ENCODE data around the gene CD151.

The CD151 gene

GRCh38 chr11:832529-833113 lies at the start of gene CD151:
TSS of gene CD151 (plus strand) at chr11:832952. CDS start at chr11:836070, 3,118 bp downstream.
- peak in 1 of 2 donors; percentile 38 for DNase-seq (ENCODE audit: low read depth in 1 of 2, low spot score in 1 of 2)

- DNase-seq (ENCODE audit: low read depth in 1 of 2, low spot score in 1 of 2), result no peak
Observed at GRCh38 chr11:783581-784015, 49.2 kb upstream of the CD151 start.

GRCh38 chr11:786235-787083 lies 46.3 kb upstream of the CD151 start:
- DNase-seq (ENCODE audit: low read depth in 1 of 2, low spot score in 1 of 2), result no peak

DNA sequence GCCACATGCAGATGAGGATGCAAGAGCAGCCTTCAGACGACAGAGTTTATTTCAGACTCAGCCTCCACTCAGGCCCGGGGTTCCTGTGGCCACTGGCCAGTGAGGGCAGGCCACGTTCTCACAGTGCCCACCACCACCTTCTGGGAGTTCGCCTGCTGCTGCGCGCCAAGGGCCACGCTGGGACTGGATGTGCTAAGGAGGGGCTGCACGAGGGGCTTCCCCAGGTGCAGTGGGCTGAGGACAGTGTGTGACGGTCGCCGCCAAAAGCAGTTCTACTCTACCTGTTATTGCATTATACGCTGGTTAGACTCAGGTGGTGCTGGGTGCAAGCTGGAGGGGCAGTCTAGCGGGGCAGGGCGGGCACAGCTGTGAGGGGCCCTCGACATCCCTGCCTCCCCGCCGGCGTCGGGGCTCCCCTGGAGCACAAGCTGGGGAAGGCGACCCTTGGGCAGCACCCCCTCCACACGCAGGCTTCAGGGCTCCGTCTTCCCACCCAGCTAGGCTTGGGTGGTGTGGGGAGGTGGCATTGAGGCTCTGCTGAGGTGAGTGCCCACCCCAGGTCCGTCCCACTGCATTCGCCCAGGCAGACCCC lies 45.6 kb upstream of the CD151 start:
- no peak for DNase-seq (ENCODE audit: low read depth in 1 of 2, low spot score in 1 of 2)

DNA sequence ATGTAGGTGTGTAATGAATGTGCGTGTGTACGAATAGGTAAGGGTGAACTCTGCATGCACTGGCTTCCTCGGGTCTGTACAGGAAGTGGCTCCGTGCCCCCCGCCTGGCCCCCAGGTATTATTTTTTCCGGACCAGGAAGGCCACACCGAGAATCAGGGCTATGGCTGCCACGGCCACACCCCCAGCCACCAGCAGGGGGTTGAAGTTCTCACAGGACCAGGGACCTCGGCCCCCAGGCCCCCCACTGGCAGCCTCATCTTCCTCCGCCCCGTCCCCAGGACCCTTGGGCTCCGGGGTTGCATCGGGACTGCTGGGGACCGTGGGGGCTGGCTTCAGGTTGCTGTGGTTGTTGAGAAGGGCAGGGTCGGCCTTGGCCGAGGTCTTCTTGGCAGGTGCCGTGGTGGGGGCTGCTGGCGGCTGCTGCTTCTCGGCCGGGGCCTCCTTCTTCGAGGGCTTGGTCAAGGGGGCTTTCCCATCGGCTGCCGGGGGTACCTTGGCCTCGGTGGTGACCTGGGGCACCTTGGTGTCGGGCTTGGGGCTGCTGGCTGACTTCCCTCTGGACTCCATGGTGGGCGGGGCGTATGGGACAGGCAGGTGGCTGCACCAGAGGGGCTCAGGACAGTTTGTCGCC lies 44.6 kb upstream of the CD151 start:
- DNase-seq (ENCODE audit: low read depth in 1 of 2, low spot score in 1 of 2), result no peak

GRCh38 chr11:788953-789940 lies 43.5 kb upstream of the CD151 start:
- DNase-seq (ENCODE audit: low read depth in 1 of 2, low spot score in 1 of 2), result no peak

DNA sequence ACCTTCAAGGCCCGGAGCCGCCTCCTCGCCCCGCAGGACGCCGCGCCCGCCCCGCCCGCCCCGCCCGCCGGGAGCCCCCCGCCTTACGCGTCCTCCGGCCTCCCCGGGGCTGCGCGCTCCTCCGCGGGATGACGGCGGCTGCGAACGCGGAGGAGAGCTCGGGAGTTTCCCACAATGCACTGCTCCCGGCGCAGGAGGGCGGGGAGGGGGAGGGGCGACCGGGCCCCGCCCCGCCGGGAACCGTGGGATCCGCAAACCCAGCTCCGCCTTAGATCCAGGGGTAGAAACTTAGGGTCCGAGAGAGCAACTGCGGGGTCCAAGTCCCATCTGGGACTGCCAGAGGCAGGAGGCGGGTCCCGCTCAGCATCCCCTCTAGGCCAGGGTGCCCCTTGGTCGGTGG lies 42.8 kb upstream of the CD151 start, which contains the start of gene CEND1:
TSS of gene CEND1 (minus strand) at position 148 of the 400 bp plus-strand sequence. CDS start 1,514 bp downstream, outside the sequence.
- DNase-seq (ENCODE audit: low read depth in 1 of 2, low spot score in 1 of 2), result peak in 1 of 2 donors; percentile 40

GRCh38 chr11:790721-791564 lies 41.8 kb upstream of the CD151 start:
- no peak for DNase-seq (ENCODE audit: low read depth in 1 of 2, low spot score in 1 of 2)

DNA sequence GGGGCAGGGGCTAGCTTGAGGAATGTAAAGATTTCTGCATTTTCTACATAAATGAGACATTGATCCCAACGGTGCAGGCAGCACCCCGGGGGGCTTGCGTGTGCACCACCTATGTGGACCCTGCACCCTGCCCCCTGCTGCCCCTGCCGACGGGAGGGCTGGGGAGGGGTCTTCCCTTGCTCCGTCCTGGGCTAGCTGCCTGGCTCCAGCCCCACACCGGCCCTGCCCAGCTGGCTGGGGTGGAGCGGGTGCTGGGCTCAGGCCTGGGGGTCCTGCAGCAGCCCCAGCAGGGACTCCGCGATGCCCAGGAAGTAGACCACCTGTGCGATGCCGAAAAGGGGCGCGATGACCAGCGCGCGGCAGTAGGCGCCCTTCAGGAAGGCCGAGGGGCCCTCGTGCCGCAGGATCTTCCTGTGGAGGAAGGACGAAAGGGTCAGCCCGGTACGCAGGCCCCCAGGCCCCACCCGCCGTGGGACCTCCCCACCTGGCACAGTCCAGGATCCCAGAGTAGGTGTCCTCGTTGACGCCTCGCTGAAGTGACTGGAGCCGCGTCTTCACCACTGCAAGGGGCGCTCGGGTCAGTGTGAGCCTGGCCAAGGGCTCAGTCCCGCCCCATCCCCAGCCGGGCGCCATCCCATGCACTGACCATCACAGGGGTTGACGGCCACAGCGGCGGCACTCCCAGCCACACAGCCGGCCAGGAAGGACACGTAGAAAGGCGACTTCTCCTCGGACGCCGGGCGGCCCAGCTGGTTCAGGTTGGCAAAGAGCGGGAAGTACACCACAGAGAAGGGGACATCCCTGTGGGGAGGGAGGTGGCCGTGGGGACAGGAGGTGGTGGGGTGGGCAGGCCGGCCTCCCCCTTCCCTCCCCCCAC lies 40.9 kb upstream of the CD151 start:
- DNase-seq (ENCODE audit: low read depth in 1 of 2, low spot score in 1 of 2), result no peak

- DNase-seq (ENCODE audit: low read depth in 1 of 2, low spot score in 1 of 2), result no peak
Observed at GRCh38 chr11:792535-792821, 40.3 kb upstream of the CD151 start.

DNA sequence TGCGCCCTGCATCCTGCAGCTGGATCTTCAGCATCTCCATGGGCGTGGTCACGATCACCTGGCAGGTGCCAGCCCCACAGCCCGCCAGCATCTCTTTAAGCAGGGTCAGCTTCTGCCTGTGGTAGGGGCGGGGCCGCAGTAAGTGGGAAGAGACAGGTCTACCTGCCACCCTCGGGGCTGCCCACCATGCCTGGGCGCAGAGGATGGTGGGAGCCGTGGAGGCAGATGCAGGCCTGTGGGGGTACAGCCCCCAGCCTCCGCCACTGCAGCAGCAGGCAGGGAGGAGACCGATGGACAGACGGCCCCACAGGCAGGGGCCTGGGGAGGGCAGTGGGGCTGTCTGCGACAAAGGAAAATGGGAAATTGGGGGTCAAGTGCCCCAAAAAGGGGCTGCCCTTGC lies 39.9 kb upstream of the CD151 start:
- no peak for DNase-seq (ENCODE audit: low read depth in 1 of 2, low spot score in 1 of 2)

DNA sequence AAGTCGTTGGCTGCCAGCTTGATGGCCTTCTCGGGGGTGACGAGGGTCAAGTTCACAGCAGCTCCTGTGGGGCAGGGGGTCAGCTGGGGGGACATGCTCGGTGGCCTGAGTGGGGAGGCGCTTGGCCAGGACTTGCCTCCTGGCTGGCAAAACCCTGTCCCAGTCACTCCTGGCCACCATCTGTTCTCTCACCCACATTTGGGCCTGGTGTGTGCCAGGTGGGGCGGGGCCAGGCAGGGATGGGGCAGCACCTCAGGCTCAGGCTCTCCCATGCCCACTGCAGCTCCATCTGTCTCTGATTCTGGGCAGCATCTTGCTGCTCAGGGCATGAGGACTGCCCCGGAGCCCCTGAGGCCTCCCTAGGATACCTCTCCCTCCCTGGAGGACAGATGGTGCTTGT lies 39.2 kb upstream of the CD151 start:
- no peak for DNase-seq (ENCODE audit: low read depth in 1 of 2, low spot score in 1 of 2)

DNA sequence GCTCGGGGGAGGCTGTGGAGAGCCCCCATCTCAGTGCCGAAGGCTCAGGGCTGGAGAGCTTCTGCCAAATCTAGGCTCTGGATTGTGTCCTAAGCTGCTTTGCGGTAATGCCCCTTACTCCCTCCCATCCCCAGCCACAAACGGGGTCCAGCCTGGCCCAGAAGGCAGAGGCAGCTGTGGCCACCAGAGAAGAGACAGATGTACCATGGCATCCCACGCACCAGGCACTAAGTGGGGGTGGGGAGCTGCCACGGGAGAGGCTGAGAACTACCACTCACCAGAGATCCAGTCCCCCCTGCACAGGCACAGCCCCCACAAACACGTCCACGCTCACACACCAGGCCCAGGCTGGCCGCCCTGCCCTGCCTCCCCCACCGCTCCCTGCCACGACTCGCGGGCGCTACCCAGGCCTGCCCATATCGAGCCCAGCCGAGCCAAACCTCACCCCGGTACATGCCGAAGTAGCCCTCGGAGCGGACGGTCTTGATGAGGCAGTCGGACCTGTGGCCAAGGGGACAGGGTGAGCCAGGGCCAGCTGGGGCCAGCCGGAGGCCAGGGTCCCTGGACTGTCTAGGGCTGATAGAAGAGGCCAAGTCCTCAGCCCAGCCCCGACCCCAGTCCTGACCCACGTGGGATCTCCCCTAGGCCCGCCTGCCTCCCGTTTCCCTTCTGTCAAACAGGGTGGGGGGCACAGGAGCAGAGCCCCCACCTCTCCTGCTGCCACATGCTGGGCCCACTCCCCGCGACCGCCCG lies 38.6 kb upstream of the CD151 start:
- DNase-seq (ENCODE audit: low read depth in 1 of 2, low spot score in 1 of 2), result no peak

- DNase-seq (ENCODE audit: low read depth in 1 of 2, low spot score in 1 of 2), result no peak
Observed at GRCh38 chr11:794766-795633, 37.8 kb upstream of the CD151 start.

DNA sequence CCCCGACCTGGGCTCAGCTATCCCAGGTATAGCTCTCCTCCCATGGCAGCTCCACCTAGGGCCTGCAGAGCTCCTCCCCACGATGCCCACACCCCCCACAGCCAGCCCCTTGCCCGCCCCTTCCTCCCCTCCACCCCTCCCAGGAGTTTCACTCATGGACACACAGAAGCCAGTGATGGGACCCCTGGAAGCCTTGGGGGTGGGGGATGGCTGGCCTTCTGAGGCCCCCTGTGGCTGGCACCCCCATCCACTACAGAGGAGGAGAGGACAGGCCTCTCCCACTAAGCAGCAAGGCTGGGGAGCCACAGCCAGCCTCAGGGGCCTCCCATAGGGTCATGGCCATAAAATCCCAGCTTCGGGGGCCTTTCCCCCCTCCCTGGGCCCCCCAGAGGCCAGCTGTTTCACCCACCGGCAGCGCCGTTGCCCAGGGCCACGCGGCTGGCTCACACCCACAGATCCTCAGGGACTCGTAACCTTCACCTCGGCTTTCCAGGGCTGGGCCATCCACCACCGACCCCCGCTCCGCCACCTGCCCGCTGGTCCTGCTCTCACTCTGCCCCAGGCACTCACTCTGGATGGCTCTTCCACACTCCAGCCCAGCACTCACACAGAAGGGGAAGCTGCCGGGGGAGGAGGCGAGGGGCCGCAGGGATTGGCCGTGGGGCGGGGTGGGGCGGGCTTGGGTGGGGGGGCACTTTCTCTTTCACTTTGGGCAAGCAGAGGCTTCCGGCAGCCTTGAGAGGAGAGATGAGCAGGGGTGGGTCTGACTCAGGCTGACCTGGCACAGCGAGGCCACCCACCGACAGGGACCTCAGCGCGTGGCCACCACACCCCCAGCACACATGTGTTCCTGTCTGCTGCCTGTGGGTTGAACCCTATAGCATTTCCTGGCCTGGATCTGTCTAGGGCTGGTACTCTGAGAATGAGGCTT lies 36.9 kb upstream of the CD151 start:
- peak; percentile 46 to 70 for DNase-seq (ENCODE audit: low read depth in 1 of 2, low spot score in 1 of 2)
